Kidney (tissue), 14 donors: ENCODE results near the gene ZNF24. TPM values are rescaled to one million over a fixed set of nuclear protein-coding genes. Genes with fewer than 3 reads are reported as not detected.

Experiments used
- DNase-seq, 5 donors: peaks; one replicate each; pipeline ENCODE4 v3.0.0-alpha.2; 2013 to 2020
- FAIRE-seq: peaks from 2 replicates; lab custom pipeline; 2012; peaks lifted over from hg19 to GRCh38; lab: Jason Lieb, UNC
- H3K27ac ChIP-seq, 2 donors: one replicate each; pipeline ENCODE4 v1.7.0; 2013; ENCODE audit warnings: low read depth in 2 of 2, low read length in 2 of 2, inconsistent platforms in 1 of 2
- H3K27me3 ChIP-seq: one replicate; pipeline ENCODE4 v1.7.1; 2013; ENCODE audit warnings: low read length, inconsistent platforms; ENCODE audit not compliant: control insufficient read depth, insufficient read depth
- H3K36me3 ChIP-seq, 3 donors: one replicate each; pipeline versions ENCODE4 v1.7.0 to v1.7.1; 2013; ENCODE audit warnings: low read length in 3 of 3, control low read depth in 1 of 3, inconsistent platforms in 1 of 3; ENCODE audit not compliant: insufficient read depth in 3 of 3, control insufficient read depth in 2 of 3
- H3K4me1 ChIP-seq, 3 donors: one replicate each; pipeline versions ENCODE4 v1.7.0 to v1.7.1; 2013; ENCODE audit warnings: low read length in 3 of 3, inconsistent platforms in 1 of 3, low read depth in 1 of 3; ENCODE audit not compliant: control insufficient read depth in 2 of 3, insufficient read depth in 2 of 3
- H3K4me3 ChIP-seq, 3 donors: one replicate each; pipeline versions ENCODE4 v1.7.0 to v1.8.1; 2013; ENCODE audit warnings: low read length in 3 of 3, control low read depth in 1 of 3, inconsistent platforms in 1 of 3
- H3K9ac ChIP-seq, 3 donors: one replicate each; pipeline versions ENCODE4 v1.7.0 to v1.7.1; 2013; ENCODE audit warnings: low read length in 3 of 3, control low read depth in 1 of 3, inconsistent platforms in 1 of 3
- H3K9me3 ChIP-seq, 3 donors: one replicate each; pipeline versions ENCODE4 v1.7.0 to v1.7.1; 2013; ENCODE audit warnings: low read length in 3 of 3, control low read depth in 1 of 3, inconsistent platforms in 1 of 3; ENCODE audit not compliant: control insufficient read depth in 2 of 3, insufficient read depth in 1 of 3
- intact Hi-C: fragments of 100-400 bp; cut with DNase I; formaldehyde crosslinking; loops from one replicate; pipeline ENCODE4 v1.11.1; 2022
- polyA plus RNA-seq: library from polyadenylated mRNA; stranded (reverse); fragments of 350-450 nt; fragmentation: Illumina TruSeq; extraction: RNeasy Lipid Tissue Mini Kit (QIAGEN cat#74804); gene quantifications from one replicate; pipeline ENCODE4 v1.2.3, GENCODE V29; 2014; ENCODE audit warnings: low read depth, low replicate concordance; ENCODE audit not compliant: insufficient read depth
- total RNA-seq: library from RNA; stranded (reverse); fragmentation: NEBNext Ultra II Directional; extraction: Animal tissue kit (Norgen Biotek cat#: 25700); gene quantifications from one replicate; pipeline ENCODE4 v1.2.1, GENCODE V29; 2021
- TF ChIP-seq, protein P1 (sequence below): IDR thresholded peaks from 3 replicates; pipeline ENCODE4 v1.5.1; 2012; ENCODE audit warnings: mild to moderate bottlenecking, moderate library complexity, borderline replicate concordance; ENCODE audit not compliant: insufficient read depth; ENCODE audit errors: extremely low read depth
- donor health status: control.
- donor health status: control.
- donor health status: control.
- donor health status: control.
- donor health status: control.
- donor health status: DM: yes; HTN: yes; CAD: no.
- donor health status: Normal renal cell carcinoma (clear cell type).

The ZNF24 gene
- total and polyA plus RNA-seq, 2 donors from 2014 or later = 14.3 to 55.5 TPM

DNA sequence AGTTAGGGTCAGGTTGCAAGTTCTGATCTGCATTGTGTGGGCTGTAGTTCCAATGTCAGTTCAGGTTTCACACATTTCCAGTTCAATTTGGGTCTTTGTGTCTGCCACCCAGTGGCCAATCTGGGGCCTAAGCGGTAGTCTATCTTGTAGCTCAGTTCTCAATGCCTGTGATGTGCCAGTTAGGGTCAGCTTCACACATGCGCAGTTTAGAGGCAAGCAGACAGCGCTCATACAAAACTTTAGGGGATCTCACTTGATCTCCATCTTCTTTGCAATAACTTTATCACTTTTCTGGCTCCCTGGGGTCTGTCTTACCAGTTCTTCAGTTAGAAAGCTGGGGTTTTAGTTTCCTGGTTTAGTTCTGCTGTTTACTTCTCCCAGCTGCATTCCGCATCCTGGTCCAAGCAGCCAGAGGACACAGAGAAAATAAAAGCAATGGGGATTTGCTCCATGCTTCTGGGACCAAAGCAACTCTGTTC, 11.0 kb upstream of the ZNF24 start:
- Histone ChIP-seq H3K9me3 (no peaks in the 10 kb centered on the region), H3K9ac (no peak overlapping the region), H3K36me3 (no peaks in the 10 kb centered on the region), H3K27ac (no peak overlapping the region), H3K27me3 (no peaks in the 10 kb centered on the region), H3K4me1 (no peaks in the 10 kb centered on the region), H3K4me3 (peak overlapping the region in 1 of 3 donors; percentile 23)
- intact Hi-C loops = loop anchor here (10.0 kb wide), 1 partner anchor 120 kb away; no protein-coding TSS in a partner anchor
- peak; percentile 74 to 94 (median 84) for DNase-seq
- TF ChIP-seq, protein P1, sequence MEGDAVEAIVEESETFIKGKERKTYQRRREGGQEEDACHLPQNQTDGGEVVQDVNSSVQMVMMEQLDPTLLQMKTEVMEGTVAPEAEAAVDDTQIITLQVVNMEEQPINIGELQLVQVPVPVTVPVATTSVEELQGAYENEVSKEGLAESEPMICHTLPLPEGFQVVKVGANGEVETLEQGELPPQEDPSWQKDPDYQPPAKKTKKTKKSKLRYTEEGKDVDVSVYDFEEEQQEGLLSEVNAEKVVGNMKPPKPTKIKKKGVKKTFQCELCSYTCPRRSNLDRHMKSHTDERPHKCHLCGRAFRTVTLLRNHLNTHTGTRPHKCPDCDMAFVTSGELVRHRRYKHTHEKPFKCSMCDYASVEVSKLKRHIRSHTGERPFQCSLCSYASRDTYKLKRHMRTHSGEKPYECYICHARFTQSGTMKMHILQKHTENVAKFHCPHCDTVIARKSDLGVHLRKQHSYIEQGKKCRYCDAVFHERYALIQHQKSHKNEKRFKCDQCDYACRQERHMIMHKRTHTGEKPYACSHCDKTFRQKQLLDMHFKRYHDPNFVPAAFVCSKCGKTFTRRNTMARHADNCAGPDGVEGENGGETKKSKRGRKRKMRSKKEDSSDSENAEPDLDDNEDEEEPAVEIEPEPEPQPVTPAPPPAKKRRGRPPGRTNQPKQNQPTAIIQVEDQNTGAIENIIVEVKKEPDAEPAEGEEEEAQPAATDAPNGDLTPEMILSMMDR = peak; percentile 70
- FAIRE-seq = peak; percentile 25

DNA sequence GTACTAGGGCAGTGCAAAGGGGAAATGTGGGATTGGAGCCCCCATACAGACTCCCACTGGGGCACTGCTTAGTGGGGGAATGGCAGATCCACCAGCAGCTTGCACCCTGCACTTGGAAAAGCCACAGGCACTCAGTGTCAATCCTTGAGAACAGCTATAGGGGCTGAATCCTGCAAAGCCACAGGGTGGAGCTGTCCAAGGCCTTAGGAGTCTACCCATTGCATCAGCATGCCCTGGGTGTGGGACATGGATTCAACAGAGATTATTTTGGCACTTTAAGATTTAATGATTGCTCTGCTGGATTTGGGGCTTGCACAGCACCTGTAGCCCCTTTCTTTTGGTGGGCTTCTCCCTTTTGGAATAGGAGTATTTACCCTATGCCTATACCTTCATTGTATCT, 8.6 kb upstream of the ZNF24 start:
- Histone ChIP-seq H3K36me3 (no peaks in the 10 kb centered on the region), H3K9me3 (no peaks in the 10 kb centered on the region), H3K27ac (no peak overlapping the region), H3K9ac (no peak overlapping the region), H3K4me1 (no peaks in the 10 kb centered on the region), H3K27me3 (no peaks in the 10 kb centered on the region), H3K4me3 (no peak overlapping the region)
- intact Hi-C loops = loop anchor here (10.0 kb wide), 1 partner anchor 118 kb away; no protein-coding TSS in a partner anchor
- no peak for FAIRE-seq
- TF ChIP-seq, protein P1 = no peak
- DNase-seq = no peak

DNA sequence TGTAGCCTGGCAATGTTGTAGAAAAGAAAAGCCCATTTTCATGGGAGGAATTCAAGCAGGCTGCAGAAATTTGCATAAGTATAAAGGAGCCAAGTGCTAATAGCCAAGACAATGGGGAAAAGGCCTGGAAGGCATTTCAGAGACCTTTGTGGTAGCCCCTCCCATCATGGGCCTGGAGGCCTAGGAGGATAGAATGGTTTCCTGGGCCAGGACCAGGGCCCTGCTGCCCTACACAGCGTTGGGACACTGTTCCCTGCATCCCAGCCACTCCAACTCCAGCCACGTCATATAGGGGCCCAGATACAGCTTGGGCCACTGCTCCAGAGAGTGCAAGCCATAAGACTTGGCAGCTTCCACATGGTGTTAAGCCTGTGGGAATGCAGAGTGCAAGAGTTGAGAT, 8.1 kb upstream of the ZNF24 start:
- Histone ChIP-seq H3K9ac (no peak overlapping the region), H3K36me3 (no peaks in the 10 kb centered on the region), H3K4me1 (no peaks in the 10 kb centered on the region), H3K9me3 (no peaks in the 10 kb centered on the region), H3K27ac (no peak overlapping the region), H3K4me3 (no peak overlapping the region), H3K27me3 (no peaks in the 10 kb centered on the region)
- FAIRE-seq = no peak
- intact Hi-C loops = loop anchor here (10.0 kb wide), 1 partner anchor 117 kb away; no protein-coding TSS in a partner anchor
- TF ChIP-seq, protein P1 = no peak
- DNase-seq = no peak

DNA sequence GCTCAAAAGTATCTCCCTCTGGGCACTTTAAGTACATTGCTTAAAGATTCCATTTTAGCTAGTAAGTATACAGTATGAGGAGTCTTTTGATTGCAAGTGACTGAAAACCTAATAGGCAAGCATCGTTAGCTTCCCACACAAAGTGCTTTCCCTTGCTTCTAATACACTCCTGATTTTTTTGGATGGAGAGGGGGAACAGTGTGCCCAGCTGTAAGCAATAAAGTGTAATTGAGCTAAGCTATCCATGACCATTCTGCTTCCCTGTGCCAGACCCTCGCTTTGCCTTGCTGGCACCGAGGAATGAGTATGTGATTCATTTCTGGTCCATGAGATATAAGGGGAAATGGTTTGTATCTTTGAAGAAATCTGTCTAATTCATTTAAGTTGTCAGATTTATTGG, 3.8 kb upstream of the ZNF24 start:
- peaks cover 4 to 10% (median 9%) of the 10 kb centered on the region in 3 donors for H3K4me1 ChIP-seq
- intact Hi-C loops = no loop called here

More for the DNA sequence above, 3.8 kb upstream of the ZNF24 start:
- DNase-seq (peak in 2 of 5 donors; percentile 44 to 47), FAIRE-seq (no peak)
- Histone ChIP-seq H3K36me3 (no peaks in the 10 kb centered on the region), H3K9me3 (no peaks in the 10 kb centered on the region), H3K27me3 (no peaks in the 10 kb centered on the region), H3K4me3 (no peak overlapping the region), H3K27ac (no peak overlapping the region), H3K9ac (no peak overlapping the region)
- TF ChIP-seq, protein P1 = no peak
